ENCODE results near the gene FBXO44.

The FBXO44 gene

GRCh38 chr1:11697893-11698210, 43.2 kb downstream of the FBXO44 start:
- TF ChIP-seq CTCF (IDR thresholded peaks at IDR 0.05; ENCODE audit: extremely low read depth, insufficient read depth, missing control alignments): no peak
- in situ Hi-C loops (cut with MboI; ENCODE audit: low pct_unique_long_range_greater_than_20kb, low sequenced_read_pairs, unreplicated experiment): no loop called here
- DNase-seq (ENCODE audit: low spot score): no peak

GRCh38 chr1:11700601-11701467, 46.2 kb downstream of the FBXO44 start:
- no peak for DNase-seq (ENCODE audit: low spot score)
- no peak for TF ChIP-seq CTCF (IDR thresholded peaks at IDR 0.05; ENCODE audit: extremely low read depth, insufficient read depth, missing control alignments)
- in situ Hi-C loops (cut with MboI; ENCODE audit: low pct_unique_long_range_greater_than_20kb, low sequenced_read_pairs, unreplicated experiment): no loop called here

GRCh38 chr1:11701551-11701961, 46.9 kb downstream of the FBXO44 start:
- in situ Hi-C loops (cut with MboI; ENCODE audit: low pct_unique_long_range_greater_than_20kb, low sequenced_read_pairs, unreplicated experiment): no loop called here
- no peak for TF ChIP-seq CTCF (IDR thresholded peaks at IDR 0.05; ENCODE audit: extremely low read depth, insufficient read depth, missing control alignments)
- DNase-seq (ENCODE audit: low spot score): no peak

- TF ChIP-seq CTCF (IDR thresholded peaks at IDR 0.05; ENCODE audit: extremely low read depth, insufficient read depth, missing control alignments): no peak
- no peak for DNase-seq (ENCODE audit: low spot score)
- in situ Hi-C loops (cut with MboI; ENCODE audit: low pct_unique_long_range_greater_than_20kb, low sequenced_read_pairs, unreplicated experiment): no loop called here
Observed at GRCh38 chr1:11701981-11702803, 47.5 kb downstream of the FBXO44 start.

- no peak for DNase-seq (ENCODE audit: low spot score)
- in situ Hi-C loops (cut with MboI; ENCODE audit: low pct_unique_long_range_greater_than_20kb, low sequenced_read_pairs, unreplicated experiment): no loop called here
- no peak for TF ChIP-seq CTCF (IDR thresholded peaks at IDR 0.05; ENCODE audit: extremely low read depth, insufficient read depth, missing control alignments)
Observed at GRCh38 chr1:11703357-11704193, 48.9 kb downstream of the FBXO44 start.

- no peak for TF ChIP-seq CTCF (IDR thresholded peaks at IDR 0.05; ENCODE audit: extremely low read depth, insufficient read depth, missing control alignments)
- no peak for DNase-seq (ENCODE audit: low spot score)
- in situ Hi-C loops (cut with MboI; ENCODE audit: low pct_unique_long_range_greater_than_20kb, low sequenced_read_pairs, unreplicated experiment): no loop called here
Observed at GRCh38 chr1:11704194-11704529, 49.5 kb downstream of the FBXO44 start.

All from GM13977 (cell line).